ENCODE measurements around the gene TIMMDC1. TPM values are rescaled to one million over a fixed set of nuclear protein-coding genes. Genes with fewer than 3 reads are reported as not detected.
A peak's percentile ranks its signal among the peaks of the same experiment; 100 is the strongest.

TIMMDC1 gene
- total and polyA plus RNA-seq, 9 of the 15 experiments (the other 6 are each of a cell fraction or from before 2014, with no cell fraction given), result 62.1 to 226 (median 86.6) TPM

DNA sequence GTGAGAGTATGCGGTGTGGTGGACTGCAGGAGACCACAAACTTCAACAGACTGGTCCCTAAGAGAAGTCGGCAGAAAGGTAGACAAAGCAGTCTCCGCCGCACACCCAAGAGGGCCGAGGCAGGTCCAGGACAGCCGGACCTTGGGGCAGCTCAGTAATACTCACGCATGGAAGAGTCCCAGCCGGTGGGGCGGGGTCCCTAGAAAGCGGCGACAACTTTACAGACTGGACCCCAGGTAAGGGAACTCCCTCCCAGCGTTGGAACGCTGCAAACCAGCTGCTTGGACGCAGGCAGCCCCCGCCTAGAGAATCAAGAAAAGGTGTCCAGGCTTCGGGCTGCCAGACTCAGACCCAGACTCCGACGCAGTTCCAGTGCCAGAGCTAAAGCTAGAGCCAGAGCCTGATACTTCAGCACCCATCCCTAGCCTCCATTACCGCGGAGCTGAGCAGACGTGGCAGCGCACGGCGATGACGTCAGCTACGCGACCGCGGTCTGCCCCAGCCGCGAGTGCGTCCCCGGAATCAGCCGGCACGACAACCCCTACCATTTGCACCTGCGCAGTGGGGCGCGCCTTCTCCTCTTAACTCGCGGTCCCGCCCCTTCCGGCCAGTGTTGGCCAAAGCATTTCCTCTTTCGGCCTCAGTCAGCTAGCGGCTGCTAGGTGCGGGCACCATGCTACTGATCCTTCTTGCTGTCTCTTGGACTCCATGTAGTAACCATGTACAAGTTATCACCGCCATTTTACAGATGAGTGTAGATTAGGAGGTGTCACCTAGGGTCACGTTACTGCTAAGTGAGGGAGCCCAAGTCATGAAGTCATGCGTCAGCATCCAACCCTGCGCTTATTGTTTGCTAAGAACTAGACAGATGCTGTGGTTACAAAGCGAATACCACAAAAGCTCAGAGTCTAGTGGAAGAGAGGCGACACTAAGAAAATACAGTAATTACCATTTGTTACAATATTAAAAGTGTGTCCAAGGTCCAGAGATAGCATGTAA is 34.9 kb upstream of the TIMMDC1 start, which contains the start of gene TMEM39A (continued):
- TF ChIP-seq YY1 (IDR thresholded peaks at IDR 0.05; ENCODE audit: borderline replicate concordance in 1 of 3, control insufficient read depth in 1 of 3, extremely low read depth in 1 of 3, insufficient read depth in 3 of 3, insufficient read length in 1 of 3, insufficient replicate concordance in 2 of 3, low read depth in 1 of 3, low read length in 2 of 3), result peak; percentile 58 to 92 (median 87)
- TF ChIP-seq TCF7 (IDR thresholded peaks at IDR 0.05; ENCODE audit: borderline replicate concordance), result 0 out of 2 replicates have a peak, but pooled peaks have one; percentile 35
- TF ChIP-seq NR1H2 (CRISPR knock-in tag; IDR thresholded peaks at IDR 0.05), result peak; percentile 93
- peak; percentile 92 for TF ChIP-seq SIN3B (IDR thresholded peaks at IDR 0.05; ENCODE audit: low read depth)
- TF ChIP-seq MLLT1 (IDR thresholded peaks at IDR 0.05), result peak in 1 of 2 experiments; percentile 80; a peak in 2 of 4 replicates
- TF ChIP-seq, protein P1, sequence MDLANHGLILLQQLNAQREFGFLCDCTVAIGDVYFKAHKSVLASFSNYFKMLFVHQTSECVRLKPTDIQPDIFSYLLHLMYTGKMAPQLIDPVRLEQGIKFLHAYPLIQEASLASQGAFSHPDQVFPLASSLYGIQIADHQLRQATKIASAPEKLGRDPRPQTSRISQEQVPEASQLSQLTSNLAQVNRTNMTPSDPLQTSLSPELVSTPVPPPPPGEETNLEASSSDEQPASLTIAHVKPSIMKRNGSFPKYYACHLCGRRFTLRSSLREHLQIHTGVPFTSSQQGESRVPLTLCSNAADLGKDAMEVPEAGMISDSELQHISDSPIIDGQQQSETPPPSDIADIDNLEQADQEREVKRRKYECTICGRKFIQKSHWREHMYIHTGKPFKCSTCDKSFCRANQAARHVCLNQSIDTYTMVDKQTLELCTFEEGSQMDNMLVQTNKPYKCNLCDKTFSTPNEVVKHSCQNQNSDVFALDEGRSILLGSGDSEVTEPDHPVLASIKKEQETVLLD (IDR thresholded peaks at IDR 0.05), result 0 out of 2 replicates have a peak, but pooled peaks have one; percentile 30
- TF ChIP-seq, protein P2, sequence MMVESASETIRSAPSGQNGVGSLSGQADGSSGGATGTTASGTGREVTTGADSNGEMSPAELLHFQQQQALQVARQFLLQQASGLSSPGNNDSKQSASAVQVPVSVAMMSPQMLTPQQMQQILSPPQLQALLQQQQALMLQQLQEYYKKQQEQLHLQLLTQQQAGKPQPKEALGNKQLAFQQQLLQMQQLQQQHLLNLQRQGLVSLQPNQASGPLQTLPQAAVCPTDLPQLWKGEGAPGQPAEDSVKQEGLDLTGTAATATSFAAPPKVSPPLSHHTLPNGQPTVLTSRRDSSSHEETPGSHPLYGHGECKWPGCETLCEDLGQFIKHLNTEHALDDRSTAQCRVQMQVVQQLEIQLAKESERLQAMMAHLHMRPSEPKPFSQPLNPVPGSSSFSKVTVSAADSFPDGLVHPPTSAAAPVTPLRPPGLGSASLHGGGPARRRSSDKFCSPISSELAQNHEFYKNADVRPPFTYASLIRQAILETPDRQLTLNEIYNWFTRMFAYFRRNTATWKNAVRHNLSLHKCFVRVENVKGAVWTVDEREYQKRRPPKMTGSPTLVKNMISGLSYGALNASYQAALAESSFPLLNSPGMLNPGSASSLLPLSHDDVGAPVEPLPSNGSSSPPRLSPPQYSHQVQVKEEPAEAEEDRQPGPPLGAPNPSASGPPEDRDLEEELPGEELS (CRISPR knock-in tag; IDR thresholded peaks at IDR 0.05; ENCODE audit: borderline replicate concordance), result 0 out of 2 replicates have a peak, but pooled peaks have one; percentile 24
- no peak for TF ChIP-seq E2F6 (IDR thresholded peaks at IDR 0.05; ENCODE audit: borderline replicate concordance in 1 of 2, extremely low read depth in 1 of 2, insufficient read depth in 1 of 2, insufficient read length in 1 of 2, low read depth in 1 of 2, low read length in 1 of 2, poor library complexity in 1 of 2, severe bottlenecking in 1 of 2)
- peak; percentile 83 for TF ChIP-seq HCFC1 (IDR thresholded peaks at IDR 0.05; ENCODE audit: low read depth, low read length)
- TF ChIP-seq, protein P3, sequence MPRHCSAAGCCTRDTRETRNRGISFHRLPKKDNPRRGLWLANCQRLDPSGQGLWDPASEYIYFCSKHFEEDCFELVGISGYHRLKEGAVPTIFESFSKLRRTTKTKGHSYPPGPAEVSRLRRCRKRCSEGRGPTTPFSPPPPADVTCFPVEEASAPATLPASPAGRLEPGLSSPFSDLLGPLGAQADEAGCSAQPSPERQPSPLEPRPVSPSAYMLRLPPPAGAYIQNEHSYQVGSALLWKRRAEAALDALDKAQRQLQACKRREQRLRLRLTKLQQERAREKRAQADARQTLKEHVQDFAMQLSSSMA (CRISPR knock-in tag; IDR thresholded peaks at IDR 0.05), result peak; percentile 15; the same call in 1 of the 2 replicates
- TF ChIP-seq NCOA2 (IDR thresholded peaks at IDR 0.05; ENCODE audit: partially characterized antibody in 2 of 2), result peak in 1 of 2 experiments; percentile 56
- no peak for TF ChIP-seq IRF2 (CRISPR knock-in tag; IDR thresholded peaks at IDR 0.05)
- TF ChIP-seq TCF3 (CRISPR knock-in tag; IDR thresholded peaks at IDR 0.05), result no peak
- peak; percentile 71; the same call in 1 of the 2 replicates for TF ChIP-seq NFRKB (IDR thresholded peaks at IDR 0.05; ENCODE audit: low read depth)
- no peak for TF ChIP-seq RBM34 (IDR thresholded peaks at IDR 0.05; ENCODE audit: borderline replicate concordance, insufficient read depth, low read length)
- no peak for TF ChIP-seq SRSF9 (IDR thresholded peaks at IDR 0.05; ENCODE audit: borderline replicate concordance, low read depth, low read length)
- peak; percentile 93 for TF ChIP-seq PHF20 (IDR thresholded peaks at IDR 0.05; ENCODE audit: partially characterized antibody)
